HG03558 (cell line): ENCODE data around the gene DCAF7.

ENCODE experiments used
- ATAC-seq: cut with Tn5 transposase; IDR thresholded peaks from one replicate; pipeline ENCODE4 v1.9.1; 2021; ENCODE audit warnings: moderate number of reproducible peaks; ENCODE audit not compliant: unreplicated experiment; ENCODE audit errors: extremely low read depth

Gene DCAF7

GRCh38 chr17:63542942-63543821, 7.1 kb upstream of the DCAF7 start:
- ATAC-seq = no peak

- ATAC-seq = no peak
Measured at GRCh38 chr17:63543822-63544420, 6.4 kb upstream of the DCAF7 start.

DNA sequence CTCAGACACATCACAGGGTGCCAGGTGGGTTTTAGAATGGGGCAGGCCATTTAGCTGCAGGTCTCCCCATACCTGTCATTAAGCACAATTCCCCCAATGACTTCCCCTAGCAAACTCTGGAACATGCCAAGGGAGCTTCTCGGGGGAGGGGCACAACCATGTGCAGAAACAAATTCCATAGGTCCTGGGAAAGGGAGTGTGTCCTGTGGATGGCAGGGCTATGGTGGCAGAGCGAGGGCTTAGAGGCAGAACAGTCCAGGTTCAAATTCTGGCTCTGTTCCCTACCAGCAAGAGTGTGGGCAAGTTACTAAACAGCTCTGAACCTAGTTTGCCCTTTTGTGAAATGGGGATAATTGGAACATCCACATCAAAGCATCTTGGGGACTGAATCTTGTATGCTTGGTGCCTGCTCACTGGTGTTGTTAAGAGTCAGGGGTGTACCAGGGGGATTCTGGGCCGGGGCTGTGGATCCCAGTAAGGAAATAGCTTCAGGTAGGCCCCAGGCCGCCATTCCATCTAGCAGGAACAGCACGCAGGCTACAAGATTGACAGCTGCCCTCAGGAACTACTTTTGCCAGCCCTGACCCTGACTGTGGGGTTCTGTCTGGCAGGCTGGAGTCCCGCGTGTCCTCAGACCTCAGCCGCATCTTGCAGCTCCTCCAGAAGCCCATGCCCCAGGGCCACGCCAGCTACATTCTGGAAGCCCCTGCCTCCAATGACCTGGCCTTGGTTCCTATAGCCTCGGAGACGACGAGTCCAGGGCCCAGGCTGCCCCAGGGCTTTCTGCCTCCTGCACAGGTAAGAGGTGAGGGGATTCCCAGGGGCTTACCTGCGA, 5.6 kb upstream of the DCAF7 start:
- ATAC-seq = no peak

DNA sequence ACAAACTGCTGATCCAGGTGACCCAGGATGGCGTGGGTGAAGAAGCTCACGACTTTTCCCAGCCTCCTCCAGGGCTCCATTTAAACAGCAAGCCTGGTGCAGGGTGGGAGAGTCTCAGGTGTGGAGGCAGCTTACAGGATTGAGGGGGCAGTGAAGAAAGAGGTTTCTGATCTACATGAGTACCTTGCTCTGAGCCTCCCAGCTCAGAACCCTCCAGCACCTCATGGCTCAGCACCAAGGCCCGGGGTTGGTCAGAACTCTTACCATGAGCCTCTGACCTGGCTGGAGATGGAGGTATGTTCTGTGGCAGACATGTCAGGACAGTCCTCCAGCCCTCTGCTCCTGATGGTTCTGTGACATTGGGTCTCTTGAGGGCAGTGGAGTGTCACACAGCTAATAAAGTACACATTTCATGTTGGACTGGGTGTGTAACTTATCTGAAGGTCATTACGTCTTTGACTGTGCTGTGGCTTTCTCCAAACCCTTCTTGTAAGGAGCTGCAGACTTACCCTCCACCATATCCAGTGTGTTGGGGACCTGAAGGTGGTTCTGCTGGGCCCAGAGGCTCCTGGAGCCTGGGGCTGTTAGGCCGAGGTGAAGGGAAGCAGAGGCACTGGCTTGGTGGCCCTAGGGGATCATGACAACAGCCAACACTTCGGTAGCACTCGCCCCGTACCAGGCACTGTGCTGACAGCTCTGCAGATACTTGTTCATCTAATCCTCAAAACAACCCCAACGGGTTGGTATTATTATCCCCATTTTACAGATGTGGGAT, 3.8 kb upstream of the DCAF7 start:
- no peak for ATAC-seq

GRCh38 chr17:63547083-63547523, 3.2 kb upstream of the DCAF7 start:
- ATAC-seq = no peak

- peak; percentile 0 for ATAC-seq
Measured at GRCh38 chr17:63549289-63549945, 860 bp upstream of the DCAF7 start.

- ATAC-seq = no peak
Measured at GRCh38 chr17:63550817-63551639, 751 bp downstream of the DCAF7 start.

GRCh38 chr17:63552211-63552610, 1.9 kb downstream of the DCAF7 start:
- no peak for ATAC-seq

DNA sequence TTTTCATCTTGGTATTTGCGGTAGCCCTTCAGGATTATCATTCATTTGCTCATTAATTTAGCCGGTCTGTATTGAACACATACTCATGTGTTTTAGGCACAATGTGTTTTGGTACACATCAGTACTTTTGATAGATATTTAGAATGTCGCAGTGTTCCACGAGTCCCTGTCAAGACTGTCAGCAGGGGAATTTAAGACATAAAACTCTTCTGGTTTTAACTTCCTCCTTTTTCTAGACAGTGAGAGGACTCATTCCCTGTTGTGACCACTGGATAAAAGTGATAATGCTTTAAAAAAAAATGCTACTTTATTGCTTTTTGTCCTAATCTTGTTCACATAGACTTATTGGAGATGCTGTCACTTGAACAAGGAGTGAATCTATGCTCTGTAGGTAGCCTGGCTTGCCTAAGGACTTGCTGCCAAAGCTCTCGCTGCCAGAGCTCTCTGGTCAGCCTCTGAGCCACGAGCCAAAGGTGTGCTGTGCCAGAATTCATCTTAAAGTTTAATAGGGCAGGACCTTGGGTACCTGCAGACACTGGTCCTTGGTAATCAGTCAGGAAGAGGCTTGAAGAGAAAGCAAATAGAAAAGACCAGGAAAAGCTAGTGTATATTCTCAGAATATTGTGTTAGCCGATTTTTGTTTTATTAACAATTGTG, 5.4 kb downstream of the DCAF7 start:
- no peak for ATAC-seq

- no peak for ATAC-seq
Measured at GRCh38 chr17:63557416-63557815, 7.1 kb downstream of the DCAF7 start.

- no peak for ATAC-seq
Measured at GRCh38 chr17:63558441-63558840, 8.2 kb downstream of the DCAF7 start.

- ATAC-seq = no peak
Measured at GRCh38 chr17:63561819-63562218, 11.5 kb downstream of the DCAF7 start.

- no peak for ATAC-seq
Measured at GRCh38 chr17:63563339-63563738, 13.1 kb downstream of the DCAF7 start.

GRCh38 chr17:63564562-63564961, 14.3 kb downstream of the DCAF7 start:
- no peak for ATAC-seq

- no peak for ATAC-seq
Measured at GRCh38 chr17:63567229-63567628, 17.0 kb downstream of the DCAF7 start.

DNA sequence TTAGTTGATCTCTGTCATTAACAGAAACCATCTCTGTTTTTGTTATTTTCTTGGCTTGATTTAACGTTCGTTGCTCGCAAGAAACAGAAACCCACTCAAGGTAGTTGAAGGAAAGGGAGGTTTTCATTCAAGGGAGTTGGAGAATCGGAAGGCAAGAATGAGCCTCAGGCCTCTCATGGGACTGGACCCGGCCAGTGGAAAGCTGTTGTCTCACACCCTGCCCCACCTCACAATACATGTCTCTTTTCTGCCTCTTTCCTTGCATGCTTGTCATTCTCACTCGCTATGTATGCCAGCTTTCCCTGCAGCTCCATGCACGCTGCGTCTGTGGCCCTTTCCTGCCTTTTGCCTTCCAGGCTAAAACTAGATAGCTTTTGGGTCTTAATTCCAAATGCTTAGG, 18.3 kb downstream of the DCAF7 start:
- no peak for ATAC-seq

DNA sequence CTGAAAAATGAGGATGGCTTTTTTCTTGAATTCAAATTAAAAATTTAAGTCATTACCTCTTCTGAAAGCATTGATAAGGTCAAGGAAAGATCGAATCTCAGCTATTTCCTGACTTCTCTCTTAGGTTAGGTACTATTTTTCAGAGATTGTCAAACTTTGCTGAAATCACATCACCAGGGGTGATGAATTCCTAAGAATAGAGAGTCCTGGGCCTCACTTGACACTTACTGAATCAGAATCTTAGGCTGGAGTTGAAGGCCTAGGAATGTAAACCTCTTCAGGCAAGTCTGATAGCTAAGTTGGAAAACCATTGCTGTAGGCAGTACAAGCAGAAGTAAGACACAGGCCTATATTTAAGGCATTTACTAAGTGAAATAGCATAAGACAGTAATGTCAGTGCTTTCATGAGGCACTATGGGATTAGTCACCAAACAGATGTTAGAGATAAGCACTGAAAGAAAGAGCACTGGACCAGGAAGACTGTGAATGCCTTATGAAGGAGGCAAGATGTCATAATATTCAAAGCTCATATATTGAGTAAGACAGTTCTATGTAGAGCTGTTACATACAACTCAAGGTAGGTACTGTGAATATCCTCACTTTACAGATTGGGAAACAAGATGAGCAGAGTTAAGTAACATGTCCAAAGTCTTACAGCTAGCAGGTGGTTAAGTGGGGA, 21.5 kb downstream of the DCAF7 start:
- ATAC-seq = no peak

DNA sequence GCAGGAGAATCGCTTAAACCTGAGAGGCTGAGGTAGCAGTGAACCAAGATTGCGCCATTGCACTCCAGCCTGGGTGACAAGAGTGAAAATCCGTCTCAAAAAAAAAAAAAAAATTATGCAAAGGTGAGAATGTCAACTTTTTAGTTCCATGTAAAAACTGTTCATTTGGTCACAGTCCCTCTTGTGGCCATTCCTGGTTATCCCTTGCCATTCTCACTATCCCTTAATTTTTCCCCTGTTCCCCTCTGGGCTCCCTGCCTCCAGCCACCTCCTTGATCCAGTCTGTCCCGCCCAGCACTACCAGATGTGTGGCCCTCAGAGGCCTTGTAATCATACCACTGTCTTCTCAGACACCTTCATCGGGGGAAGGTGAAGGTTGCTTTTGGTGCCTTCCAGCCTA, 23.4 kb downstream of the DCAF7 start:
- ATAC-seq = no peak
